Stimulated activated CD4-positive, alpha-beta T cell treated with anti-CD3 and anti-CD28 coated beads, Interleukin-1b, Interleukin-23, amount 100 ng/mL, for 48 hours (primary cell): ENCODE data around the gene UNC5B.
"Not testable (repeated sequence)": the region's sequence is repeated elsewhere in the genome, so short reads cannot be mapped to it uniquely, and the experiment has no call there.

Source experiments
- DNase-seq: peaks from one replicate; pipeline ENCODE4 v3.0.0-alpha.2; 2020

Gene UNC5B

DNA sequence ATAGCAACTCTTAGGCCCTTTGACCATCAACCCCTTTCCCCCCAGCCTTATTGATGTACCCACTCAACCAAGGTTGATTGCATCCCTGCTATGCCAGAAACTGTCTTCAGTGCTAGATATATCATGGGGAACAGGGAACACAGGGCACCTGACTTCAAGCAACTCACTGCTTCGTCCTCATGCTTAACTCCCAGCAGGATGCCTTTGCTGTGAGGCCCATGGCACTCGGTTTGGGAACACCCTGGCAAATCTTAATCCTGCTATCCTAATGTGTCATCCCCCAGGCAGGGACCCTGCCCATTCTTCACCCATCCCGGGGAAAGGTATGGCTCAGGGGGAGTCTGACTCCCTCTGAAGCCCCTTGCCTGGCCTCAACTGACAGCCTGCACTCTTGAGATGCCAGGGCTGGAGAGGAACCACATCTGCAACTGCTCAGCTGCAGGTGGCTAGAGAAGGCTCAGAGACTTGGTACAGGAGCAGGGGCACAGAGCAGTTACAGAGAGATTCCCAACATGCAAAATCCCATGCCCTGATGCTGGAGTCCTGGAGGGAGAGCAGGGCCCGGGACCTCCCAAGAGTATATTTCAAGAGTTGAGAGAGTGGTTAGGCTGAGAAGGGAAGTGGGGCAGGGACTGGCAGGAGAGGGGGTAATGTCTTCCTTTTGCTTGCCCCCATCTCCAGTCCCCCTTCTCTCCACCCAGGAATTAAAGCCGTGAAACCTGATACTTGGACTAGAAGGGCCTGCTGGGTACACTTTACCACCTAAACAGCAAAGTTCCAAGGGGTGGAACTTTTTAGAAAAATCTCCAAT lies 2.4 kb upstream of the UNC5B start:
- DNase-seq: no peak

- DNase-seq: no peak
These were observed 1.9 kb upstream of the UNC5B start for GRCh38 chr10:71210542-71210871.

GRCh38 chr10:71211053-71211452 lies 1.3 kb upstream of the UNC5B start:
- no peak for DNase-seq

- no peak for DNase-seq
These were observed 524 bp upstream of the UNC5B start for GRCh38 chr10:71211775-71212317.

DNA sequence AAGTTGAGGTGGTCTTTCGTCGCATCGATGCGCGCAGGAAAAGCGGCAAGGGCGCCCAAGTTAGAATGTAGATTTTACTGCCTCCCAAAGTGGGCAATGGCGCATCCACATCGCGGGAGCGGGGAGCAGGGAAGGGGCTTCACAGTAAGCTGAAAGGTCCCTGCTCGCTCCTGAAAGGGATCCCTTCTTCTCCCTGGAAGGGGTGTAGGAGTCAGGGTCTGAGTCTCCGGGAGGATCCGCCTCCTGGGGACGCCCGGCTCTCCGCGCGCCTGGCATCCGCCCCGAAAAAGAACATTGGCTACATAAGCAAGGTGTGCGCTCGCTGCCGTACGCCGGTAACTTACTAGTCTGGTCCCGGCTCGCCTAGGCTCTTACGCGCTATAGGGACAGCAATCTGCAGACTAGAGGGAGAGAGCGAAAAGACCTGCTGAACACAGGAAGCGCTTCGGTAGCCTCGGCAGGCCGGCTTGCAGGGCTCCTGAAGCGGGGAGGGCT lies 804 bp downstream of the UNC5B start:
- peak; percentile 45 for DNase-seq

- DNase-seq: no peak
These were observed 1.5 kb downstream of the UNC5B start for GRCh38 chr10:71213761-71214440.

- no peak for DNase-seq
These were observed 2.5 kb downstream of the UNC5B start for GRCh38 chr10:71214641-71215559.

GRCh38 chr10:71216363-71216695 lies 4.0 kb downstream of the UNC5B start:
- no peak for DNase-seq

DNA sequence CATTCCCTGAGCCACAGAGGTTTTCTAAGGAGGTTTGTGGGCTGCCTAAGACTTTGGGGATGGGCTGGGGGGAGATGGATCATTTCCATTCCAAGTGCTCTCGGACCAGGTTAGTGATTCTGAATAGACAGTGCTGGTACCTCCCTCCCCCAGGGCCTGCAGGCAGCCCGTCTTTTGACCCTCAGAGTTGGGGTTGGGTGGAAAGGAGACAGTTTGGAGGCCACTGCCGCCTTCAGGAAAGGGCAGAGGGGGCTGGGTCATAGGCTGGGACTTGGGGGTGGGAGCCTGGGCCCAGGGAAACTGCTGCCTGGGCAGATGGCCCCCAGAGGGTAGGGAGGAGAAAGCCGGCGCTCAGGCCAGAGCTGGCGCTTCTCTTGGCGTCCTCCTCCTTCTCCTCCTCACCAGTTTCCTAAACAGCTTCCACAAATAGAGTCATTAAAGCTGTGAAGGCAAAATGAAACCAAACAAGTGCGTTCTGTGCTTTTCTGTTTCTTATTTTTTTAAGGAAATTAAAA lies 4.4 kb downstream of the UNC5B start:
- no peak for DNase-seq

DNA sequence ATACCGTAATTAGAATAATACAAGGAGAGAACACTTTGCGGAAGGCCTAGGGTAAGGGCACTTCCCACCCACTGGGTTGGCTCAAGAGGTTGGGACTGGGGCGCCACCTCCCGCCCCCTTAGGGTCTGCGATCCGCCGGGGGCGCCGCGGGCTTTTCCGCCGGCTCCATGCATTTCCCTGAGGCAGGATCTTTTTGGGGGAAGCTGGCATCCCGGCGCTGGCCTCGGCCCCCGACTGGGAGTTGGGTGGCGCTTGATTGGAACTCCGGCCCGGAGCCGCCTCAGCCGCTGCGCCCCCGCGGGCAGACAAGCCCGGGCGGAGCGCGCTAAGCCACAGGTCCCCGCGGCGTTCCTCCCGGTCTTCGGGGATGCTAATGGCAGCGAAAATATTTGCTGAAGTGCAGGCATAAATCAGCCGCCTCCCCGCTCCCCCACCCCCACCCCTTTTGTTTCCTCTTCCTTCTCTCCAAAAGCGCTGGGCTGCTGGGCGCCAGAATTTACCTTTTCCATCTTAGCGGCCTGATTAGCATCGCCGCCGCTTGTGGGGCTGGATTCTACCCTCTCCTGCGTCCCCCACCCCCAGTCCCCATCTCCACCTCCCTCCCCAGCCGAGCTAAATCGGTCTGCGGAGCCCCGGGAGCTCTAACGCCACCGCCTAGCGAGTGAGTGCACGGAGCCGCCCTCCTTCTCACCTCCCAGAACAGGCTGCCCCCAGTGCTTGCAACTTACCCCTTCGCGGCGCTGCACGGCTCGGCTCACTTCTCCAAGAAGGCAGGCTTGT lies 5.1 kb downstream of the UNC5B start:
- no peak for DNase-seq

- DNase-seq: no peak
These were observed 5.8 kb downstream of the UNC5B start for GRCh38 chr10:71218046-71218650.

GRCh38 chr10:71218651-71219050 lies 6.3 kb downstream of the UNC5B start:
- no peak for DNase-seq

GRCh38 chr10:71219236-71219917 lies 7.0 kb downstream of the UNC5B start:
- DNase-seq: not testable (repeated sequence)

DNA sequence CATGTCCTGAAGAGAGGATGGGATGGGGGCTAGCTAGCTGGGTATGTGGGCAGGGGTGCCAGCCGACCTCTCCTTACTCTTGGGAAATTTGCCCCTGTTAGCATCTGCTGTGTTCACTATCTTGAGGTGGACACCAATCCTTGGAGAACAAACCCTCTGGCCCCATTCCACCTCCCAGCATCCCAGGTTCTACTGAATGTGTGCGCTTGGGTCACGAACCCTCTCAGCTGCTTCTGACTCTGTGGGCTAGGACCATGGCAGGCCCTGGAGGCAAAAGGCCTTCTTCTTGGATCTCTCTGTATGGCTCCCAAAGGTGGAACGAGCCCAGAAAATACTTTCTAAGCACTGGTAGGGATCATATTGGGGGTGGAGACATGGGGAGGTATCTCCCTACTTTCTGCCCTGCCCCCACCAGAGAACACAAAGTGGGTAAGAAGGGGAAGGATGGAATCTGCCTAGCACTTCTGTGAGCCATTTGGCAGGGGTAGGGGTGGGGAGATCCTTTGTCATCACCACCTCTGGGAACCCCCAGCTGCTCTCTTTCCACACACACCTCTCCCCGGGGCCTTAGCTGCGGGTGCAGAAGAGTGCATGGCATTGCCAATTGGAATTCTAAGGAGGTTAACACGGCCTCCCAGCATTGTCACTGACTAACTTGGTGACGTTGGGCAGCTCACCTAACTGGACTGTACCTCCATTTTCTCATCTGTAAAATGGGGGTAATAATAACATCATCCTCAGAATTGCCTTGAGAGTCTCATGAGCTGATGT lies 7.7 kb downstream of the UNC5B start:
- DNase-seq: no peak

GRCh38 chr10:71220689-71221540 lies 8.5 kb downstream of the UNC5B start:
- no peak for DNase-seq

DNA sequence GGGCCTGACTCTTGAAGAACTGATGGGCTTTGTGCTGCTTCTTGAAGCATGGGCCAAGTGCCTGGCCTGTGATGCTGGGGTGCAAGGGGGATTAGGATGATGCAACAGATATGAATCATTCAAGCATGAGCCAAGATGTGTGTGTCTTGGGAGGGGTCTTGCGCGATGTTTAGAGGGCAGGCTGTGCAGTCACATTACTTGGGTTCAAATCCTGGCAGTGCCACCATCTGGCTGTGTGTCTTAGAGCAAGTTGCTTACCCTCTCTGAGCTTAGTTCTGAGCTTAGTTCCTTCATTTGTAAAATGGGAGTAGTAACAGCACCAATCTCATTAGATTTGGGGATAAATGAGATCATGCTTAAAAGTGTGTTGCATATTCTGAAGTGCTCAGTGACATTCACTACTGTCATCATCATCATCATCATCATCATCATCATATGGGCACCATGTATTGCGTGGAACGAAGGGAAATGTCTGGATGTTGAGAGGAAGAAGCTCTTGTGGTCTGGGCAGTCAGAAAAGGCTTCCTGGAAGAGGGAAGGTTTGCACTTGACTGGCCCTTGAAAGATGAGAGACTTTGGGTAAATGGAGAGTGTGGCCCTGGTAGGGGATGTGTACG lies 9.3 kb downstream of the UNC5B start:
- DNase-seq: no peak

- no peak for DNase-seq
These were observed 10.4 kb downstream of the UNC5B start for GRCh38 chr10:71222601-71223346.
